CD4-positive, alpha-beta T cell treated with Interleukin-12 subunit alpha and Interleukin-12 subunit beta, for 1 hour (primary cell): ENCODE measurements around the gene DPYSL4.

Experiments used
- DNase-seq: peaks from one replicate; pipeline ENCODE4 v3.0.0-alpha.2; 2020

DPYSL4 gene

GRCh38 chr10:132247943-132248342 is 61.2 kb downstream of the DPYSL4 start:
- no peak for DNase-seq

DNA sequence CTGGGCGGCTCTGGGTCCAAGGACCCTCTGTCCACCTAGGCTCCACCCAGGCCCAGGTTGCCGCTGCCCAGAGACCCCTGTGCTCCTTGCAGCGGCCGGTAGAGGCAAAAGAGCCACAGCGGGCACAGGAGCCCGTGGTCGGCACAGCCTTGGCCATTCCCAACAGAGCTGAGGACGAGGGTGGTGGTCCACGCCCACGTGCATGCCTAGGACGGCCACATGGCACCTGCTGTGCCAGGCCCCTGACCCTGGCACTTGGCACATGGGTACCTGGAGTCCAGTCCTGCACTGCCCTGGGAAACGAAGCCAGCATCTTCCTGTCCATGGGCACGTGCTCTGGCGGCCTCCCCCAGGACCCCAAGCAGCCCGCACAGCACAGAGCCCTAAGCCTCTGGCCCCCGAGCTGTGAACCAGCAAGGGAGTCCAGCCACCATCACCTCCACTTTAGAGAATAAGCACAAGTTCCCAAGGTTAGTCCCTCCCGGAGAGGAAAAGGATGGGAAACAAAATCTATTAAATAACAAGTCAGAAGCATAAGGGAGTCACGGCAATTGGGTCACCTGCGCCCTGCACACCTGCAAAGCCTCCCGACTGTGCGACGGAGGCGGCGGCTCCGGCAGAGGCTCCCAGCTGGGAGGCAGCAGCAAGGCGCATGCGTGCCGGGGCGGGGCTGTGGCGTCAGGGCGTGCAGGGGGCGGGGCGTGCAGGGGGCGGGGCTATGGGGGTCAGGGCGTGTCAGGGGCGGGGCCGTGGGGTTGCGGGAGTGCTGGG is 61.9 kb downstream of the DPYSL4 start:
- DNase-seq = peak; percentile 40

GRCh38 chr10:132249226-132249724 is 62.5 kb downstream of the DPYSL4 start:
- DNase-seq = no peak

GRCh38 chr10:132249824-132250375 is 63.2 kb downstream of the DPYSL4 start:
- DNase-seq = no peak

- DNase-seq = no peak
Observed at GRCh38 chr10:132250481-132251475, 64.0 kb downstream of the DPYSL4 start.

- DNase-seq = no peak
Observed at GRCh38 chr10:132251928-132252327, 65.2 kb downstream of the DPYSL4 start.

- DNase-seq = no peak
Observed at GRCh38 chr10:132252412-132252811, 65.7 kb downstream of the DPYSL4 start.

DNA sequence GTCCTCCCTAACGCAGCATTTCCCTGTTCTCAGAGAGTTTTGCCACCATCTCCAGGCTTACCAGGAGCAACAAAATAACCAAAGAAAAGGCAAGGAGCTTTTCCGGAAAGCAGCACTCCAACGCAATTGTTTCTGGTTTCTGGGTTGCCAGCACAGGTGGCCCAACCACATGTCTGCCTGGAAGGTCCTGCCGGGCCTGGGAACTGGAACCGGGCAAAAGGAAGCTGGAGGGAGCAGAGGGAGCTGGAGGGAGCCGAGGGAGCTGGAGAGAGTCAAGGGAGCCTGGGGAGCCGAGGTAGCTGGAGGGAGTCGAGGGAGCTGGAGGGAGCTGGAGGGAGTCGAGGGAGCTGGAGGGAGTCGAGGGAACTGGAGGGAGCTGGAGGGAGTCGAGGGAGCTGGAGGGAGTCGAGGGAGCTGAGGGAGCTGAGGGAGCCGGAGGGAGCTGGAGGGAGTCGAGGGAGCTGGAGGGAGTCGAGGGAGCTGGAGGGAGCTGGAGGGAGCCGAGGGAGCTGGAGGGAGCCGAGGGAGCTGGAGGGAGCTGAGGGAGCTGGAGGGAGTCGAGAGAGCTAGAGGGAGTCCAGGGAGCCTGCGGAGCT is 66.4 kb downstream of the DPYSL4 start:
- DNase-seq = no peak

- no peak for DNase-seq
Observed at GRCh38 chr10:132254841-132255240, 68.1 kb downstream of the DPYSL4 start.
